ENCODE results near the gene HSF2BP.
"Not testable (repeated sequence)": the region's sequence is repeated elsewhere in the genome, so short reads cannot be mapped to it uniquely, and the experiment has no call there.

HSF2BP gene

GRCh38 chr21:43624339-43624738 is 34.9 kb downstream of the HSF2BP start:
- no peak for TF ChIP-seq CTCF (IDR thresholded peaks at IDR 0.05; ENCODE audit: low read depth, low read length, missing control alignments)
- in situ Hi-C loops (cut with HindIII; ENCODE audit: low sequenced_read_pairs) = no loop called here
- no peak overlapping the region for H3K4me3 ChIP-seq (ENCODE audit: low read depth, low read length)
- no peak for DNase-seq (ENCODE audit: low read depth)

GRCh38 chr21:43623588-43623987 is 35.7 kb downstream of the HSF2BP start:
- no peak overlapping the region for H3K4me3 ChIP-seq (ENCODE audit: low read depth, low read length)
- no peak for DNase-seq (ENCODE audit: low read depth)
- in situ Hi-C loops (cut with HindIII; ENCODE audit: low sequenced_read_pairs) = no loop called here

GRCh38 chr21:43622796-43623195 is 36.5 kb downstream of the HSF2BP start:
- in situ Hi-C loops (cut with HindIII; ENCODE audit: low sequenced_read_pairs) = no loop called here

More at GRCh38 chr21:43623588-43623987, 35.7 kb downstream of the HSF2BP start:
- no peak for TF ChIP-seq CTCF (IDR thresholded peaks at IDR 0.05; ENCODE audit: low read depth, low read length, missing control alignments)

GRCh38 chr21:43619856-43620255 is 39.4 kb downstream of the HSF2BP start:
- in situ Hi-C loops (cut with HindIII; ENCODE audit: low sequenced_read_pairs) = no loop called here
- no peak for TF ChIP-seq CTCF (IDR thresholded peaks at IDR 0.05; ENCODE audit: low read depth, low read length, missing control alignments)
- DNase-seq (ENCODE audit: low read depth) = no peak
- H3K4me3 ChIP-seq (ENCODE audit: low read depth, low read length) = no peak overlapping the region

More at GRCh38 chr21:43622796-43623195, 36.5 kb downstream of the HSF2BP start:
- TF ChIP-seq CTCF (IDR thresholded peaks at IDR 0.05; ENCODE audit: low read depth, low read length, missing control alignments) = no peak
- DNase-seq (ENCODE audit: low read depth) = no peak
- no peak overlapping the region for H3K4me3 ChIP-seq (ENCODE audit: low read depth, low read length)

- no peak for DNase-seq (ENCODE audit: low read depth)
- no peak for TF ChIP-seq CTCF (IDR thresholded peaks at IDR 0.05; ENCODE audit: low read depth, low read length, missing control alignments)
- in situ Hi-C loops (cut with HindIII; ENCODE audit: low sequenced_read_pairs) = no loop called here
- no peak overlapping the region for H3K4me3 ChIP-seq (ENCODE audit: low read depth, low read length)
Measured at GRCh38 chr21:43619344-43619743, 39.9 kb downstream of the HSF2BP start.

GRCh38 chr21:43618940-43619339 is 40.3 kb downstream of the HSF2BP start:
- no peak for DNase-seq (ENCODE audit: low read depth)
- in situ Hi-C loops (cut with HindIII; ENCODE audit: low sequenced_read_pairs) = no loop called here
- TF ChIP-seq CTCF (IDR thresholded peaks at IDR 0.05; ENCODE audit: low read depth, low read length, missing control alignments) = no peak
- no peak overlapping the region for H3K4me3 ChIP-seq (ENCODE audit: low read depth, low read length)

GRCh38 chr21:43616861-43617260 is 42.4 kb downstream of the HSF2BP start:
- H3K4me3 ChIP-seq (ENCODE audit: low read depth, low read length); in situ Hi-C loops (cut with HindIII; ENCODE audit: low sequenced_read_pairs); DNase-seq (ENCODE audit: low read depth): not testable (repeated sequence)

Measured in astrocyte of the cerebellum (primary cell).